HepG2 (cell line): Measurements from ENCODE around the gene AGT. TPM values are rescaled to one million over a fixed set of nuclear protein-coding genes. Genes with fewer than 3 reads are reported as not detected.
A peak's percentile ranks its signal among the peaks of the same experiment; 100 is the strongest.

Experiments
- CBX5 ChIP-seq: sonication (generic); formaldehyde crosslinking; IDR thresholded peaks from 2 replicates; pipeline ENCODE4 v1.4.0; 2020; ENCODE audit warnings: missing genetic modification reagents, borderline replicate concordance
- CCDC6 ChIP-seq: sonication (generic); formaldehyde crosslinking; IDR thresholded peaks from 2 replicates; pipeline ENCODE4 v1.8.1; 2022; ENCODE audit warnings: mild to moderate bottlenecking, missing genetic modification reagents, moderate library complexity
- DMAP1 ChIP-seq: IDR thresholded peaks from 2 replicates; pipeline ENCODE4 v1.6.1; 2016
- FOSL2 ChIP-seq: sonication (generic); formaldehyde crosslinking; IDR thresholded peaks from 2 replicates; pipeline ENCODE4 v1.4.0; 2020; ENCODE audit warnings: missing genetic modification reagents
- FOXM1 ChIP-seq: sonication (generic); formaldehyde crosslinking; IDR thresholded peaks from 2 replicates; pipeline ENCODE4 v1.5.0; 2020; ENCODE audit warnings: missing genetic modification reagents
- HOXA3 ChIP-seq: sonication (generic); formaldehyde crosslinking; IDR thresholded peaks from 2 replicates; pipeline ENCODE4 v1.5.0; 2020; ENCODE audit warnings: missing genetic modification reagents
- MEIS1 ChIP-seq: sonication (generic); formaldehyde crosslinking; IDR thresholded peaks from 2 replicates; pipeline ENCODE4 v1.9.0; 2021; ENCODE audit warnings: mild to moderate bottlenecking, missing genetic modification reagents, moderate library complexity, borderline replicate concordance
- MTA1 ChIP-seq: sonication (generic); formaldehyde crosslinking; IDR thresholded peaks from 2 replicates; pipeline ENCODE4 v1.4.0; 2020; ENCODE audit warnings: missing genetic modification reagents, mild to moderate bottlenecking, borderline replicate concordance
- NFE2L1 ChIP-seq: sonication (generic); formaldehyde crosslinking; IDR thresholded peaks from 2 replicates; pipeline ENCODE4 v1.4.0; 2020; ENCODE audit warnings: missing genetic modification reagents, mild to moderate bottlenecking, borderline replicate concordance
- NFIC ChIP-seq: IDR thresholded peaks from 2 replicates; pipeline ENCODE4 v1.6.1; 2012; ENCODE audit warnings: mild to moderate bottlenecking, low read length, inconsistent platforms
- PLSCR1 ChIP-seq: sonication (generic); formaldehyde crosslinking; IDR thresholded peaks from 2 replicates; pipeline ENCODE4 v1.5.0; 2020; ENCODE audit warnings: missing genetic modification reagents, mild to moderate bottlenecking, borderline replicate concordance
- PRDM4 ChIP-seq: sonication (generic); formaldehyde crosslinking; IDR thresholded peaks from 2 replicates; pipeline ENCODE4 v1.9.0; 2021; ENCODE audit warnings: missing genetic modification reagents, borderline replicate concordance
- RNF2 ChIP-seq: fragments of 450-650 bp; conservative IDR thresholded peaks from 2 replicates; pipeline ENCODE4 v1.6.1; 2016; ENCODE audit warnings: low read depth
- SIX4 ChIP-seq: sonication (generic); formaldehyde crosslinking; IDR thresholded peaks from 2 replicates; pipeline ENCODE4 v1.4.0; 2020; ENCODE audit warnings: missing genetic modification reagents
- ZFP82 ChIP-seq: sonication (generic); formaldehyde crosslinking; IDR thresholded peaks from 2 replicates; pipeline ENCODE4 v1.5.1; 2020; ENCODE audit warnings: mild to moderate bottlenecking, missing genetic modification reagents, borderline replicate concordance
- ZMYM4 ChIP-seq: sonication (generic); formaldehyde crosslinking; IDR thresholded peaks from 2 replicates; pipeline ENCODE4 v1.8.1; 2023; ENCODE audit warnings: mild to moderate bottlenecking, missing genetic modification reagents
- ZNF274 ChIP-seq: sonication (generic); formaldehyde crosslinking; IDR thresholded peaks from 2 replicates; pipeline ENCODE4 v1.5.1; 2020; ENCODE audit warnings: mild to moderate bottlenecking, missing genetic modification reagents
- polyA plus RNA-seq, 8 experiments: library from polyadenylated mRNA; depleted of rRNA in 3 of 8; stranded (reverse) in 7 of 8; unstranded in 1 of 8; fragments of >200 nt; fragmentation: Illumina TruSeq in 4 of 8; extraction: Trizol in 4 of 8; gene quantifications; 2 replicates each; pipeline versions ENCODE4 v1.2.1 to v1.2.3, GENCODE V29; 2011 to 2016; ENCODE audit warnings: low read depth in 4 of 8, missing spikeins in 1 of 8, mixed read lengths in 1 of 8; ENCODE audit not compliant: insufficient read depth in 1 of 8
- total RNA-seq, 5 experiments: library from RNA; depleted of rRNA; stranded (reverse); fragments of >200 nt; fragmentation: Illumina TruSeq; extraction: Trizol; gene quantifications; 2 replicates each; pipeline ENCODE4 v1.2.3, GENCODE V29; 2016; ENCODE audit warnings: low read depth in 1 of 5
- TF ChIP-seq, protein P1 (sequence below): sonication (generic); formaldehyde crosslinking; IDR thresholded peaks from 2 replicates; pipeline ENCODE4 v1.5.0; 2020; ENCODE audit warnings: missing genetic modification reagents, mild to moderate bottlenecking, borderline replicate concordance
- TF ChIP-seq, protein P2 (sequence below): sonication (generic); formaldehyde crosslinking; IDR thresholded peaks from 2 replicates; pipeline ENCODE4; 2020; ENCODE audit warnings: missing genetic modification reagents, mild to moderate bottlenecking, borderline replicate concordance
- TF ChIP-seq, protein P3 (sequence below): sonication (generic); formaldehyde crosslinking; IDR thresholded peaks from 2 replicates; pipeline ENCODE4 v1.4.0; 2020; ENCODE audit warnings: missing genetic modification reagents

The AGT gene
- total and polyA plus RNA-seq, 2 of the 13 experiments (the other 11 are each of a cell fraction or from before 2014, with no cell fraction given) = 892 to 2,071 TPM

- TF ChIP-seq, protein P1, sequence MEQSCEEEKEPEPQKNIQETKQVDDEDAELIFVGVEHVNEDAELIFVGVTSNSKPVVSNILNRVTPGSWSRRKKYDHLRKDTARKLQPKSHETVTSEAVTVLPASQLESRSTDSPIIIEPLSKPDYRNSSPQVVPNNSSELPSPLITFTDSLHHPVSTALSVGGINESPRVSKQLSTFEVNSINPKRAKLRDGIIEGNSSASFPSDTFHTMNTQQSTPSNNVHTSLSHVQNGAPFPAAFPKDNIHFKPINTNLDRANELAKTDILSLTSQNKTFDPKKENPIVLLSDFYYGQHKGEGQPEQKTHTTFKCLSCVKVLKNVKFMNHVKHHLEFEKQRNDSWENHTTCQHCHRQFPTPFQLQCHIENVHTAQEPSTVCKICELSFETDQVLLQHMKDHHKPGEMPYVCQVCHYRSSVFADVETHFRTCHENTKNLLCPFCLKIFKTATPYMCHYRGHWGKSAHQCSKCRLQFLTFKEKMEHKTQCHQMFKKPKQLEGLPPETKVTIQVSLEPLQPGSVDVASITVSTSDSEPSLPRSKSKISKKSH (CRISPR knock-in tag) = peak; percentile 89; the same call in 1 of the 2 replicates
- TF ChIP-seq ZNF274 (CRISPR knock-in tag) = no peak; the same call in 1 of the 2 replicates
- no peak for TF ChIP-seq PRDM4
- TF ChIP-seq ZFP82 = peak; percentile 94
- TF ChIP-seq, protein P2, sequence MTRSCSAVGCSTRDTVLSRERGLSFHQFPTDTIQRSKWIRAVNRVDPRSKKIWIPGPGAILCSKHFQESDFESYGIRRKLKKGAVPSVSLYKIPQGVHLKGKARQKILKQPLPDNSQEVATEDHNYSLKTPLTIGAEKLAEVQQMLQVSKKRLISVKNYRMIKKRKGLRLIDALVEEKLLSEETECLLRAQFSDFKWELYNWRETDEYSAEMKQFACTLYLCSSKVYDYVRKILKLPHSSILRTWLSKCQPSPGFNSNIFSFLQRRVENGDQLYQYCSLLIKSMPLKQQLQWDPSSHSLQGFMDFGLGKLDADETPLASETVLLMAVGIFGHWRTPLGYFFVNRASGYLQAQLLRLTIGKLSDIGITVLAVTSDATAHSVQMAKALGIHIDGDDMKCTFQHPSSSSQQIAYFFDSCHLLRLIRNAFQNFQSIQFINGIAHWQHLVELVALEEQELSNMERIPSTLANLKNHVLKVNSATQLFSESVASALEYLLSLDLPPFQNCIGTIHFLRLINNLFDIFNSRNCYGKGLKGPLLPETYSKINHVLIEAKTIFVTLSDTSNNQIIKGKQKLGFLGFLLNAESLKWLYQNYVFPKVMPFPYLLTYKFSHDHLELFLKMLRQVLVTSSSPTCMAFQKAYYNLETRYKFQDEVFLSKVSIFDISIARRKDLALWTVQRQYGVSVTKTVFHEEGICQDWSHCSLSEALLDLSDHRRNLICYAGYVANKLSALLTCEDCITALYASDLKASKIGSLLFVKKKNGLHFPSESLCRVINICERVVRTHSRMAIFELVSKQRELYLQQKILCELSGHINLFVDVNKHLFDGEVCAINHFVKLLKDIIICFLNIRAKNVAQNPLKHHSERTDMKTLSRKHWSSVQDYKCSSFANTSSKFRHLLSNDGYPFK (CRISPR knock-in tag) = peak; percentile 80; the same call in 1 of the 2 replicates
- peak; percentile 15; the same call in 1 of the 2 replicates for TF ChIP-seq PLSCR1
- TF ChIP-seq CBX5 = peak; percentile 72; the same call in 1 of the 2 replicates
- peak; percentile 97 for TF ChIP-seq CCDC6
- TF ChIP-seq RNF2 = 0 out of 2 replicates have a peak, but pooled peaks have one; percentile 33
- TF ChIP-seq NFIC = no peak
- TF ChIP-seq FOXM1 (CRISPR knock-in tag) = no peak
- TF ChIP-seq NFE2L1 (CRISPR knock-in tag) = no peak
- peak; percentile 95 for TF ChIP-seq SIX4 (CRISPR knock-in tag)
- TF ChIP-seq ZMYM4 = peak; percentile 91
- peak; percentile 89 for TF ChIP-seq FOSL2 (CRISPR knock-in tag)
- TF ChIP-seq, protein P3, sequence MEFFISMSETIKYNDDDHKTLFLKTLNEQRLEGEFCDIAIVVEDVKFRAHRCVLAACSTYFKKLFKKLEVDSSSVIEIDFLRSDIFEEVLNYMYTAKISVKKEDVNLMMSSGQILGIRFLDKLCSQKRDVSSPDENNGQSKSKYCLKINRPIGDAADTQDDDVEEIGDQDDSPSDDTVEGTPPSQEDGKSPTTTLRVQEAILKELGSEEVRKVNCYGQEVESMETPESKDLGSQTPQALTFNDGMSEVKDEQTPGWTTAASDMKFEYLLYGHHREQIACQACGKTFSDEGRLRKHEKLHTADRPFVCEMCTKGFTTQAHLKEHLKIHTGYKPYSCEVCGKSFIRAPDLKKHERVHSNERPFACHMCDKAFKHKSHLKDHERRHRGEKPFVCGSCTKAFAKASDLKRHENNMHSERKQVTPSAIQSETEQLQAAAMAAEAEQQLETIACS (CRISPR knock-in tag) = no peak
- peak; percentile 78 for TF ChIP-seq DMAP1 (CRISPR knock-in tag)
- peak; percentile 100 for TF ChIP-seq MTA1 (CRISPR knock-in tag)
- TF ChIP-seq MEIS1 (CRISPR knock-in tag) = peak; percentile 91
- peak; percentile 92 for TF ChIP-seq HOXA3 (CRISPR knock-in tag)
These were observed at the start of gene AGT (continued) for GRCh38 chr1:230713915-230714764.
